Peyer's patch (tissue), 4 donors: Measurements from ENCODE around the gene ZNF441. TPM values are rescaled to one million over a fixed set of nuclear protein-coding genes. Genes with fewer than 3 reads are reported as not detected.

Experiments used
- DNase-seq, 3 donors: peaks; one replicate each; pipeline ENCODE4 v3.0.0-alpha.2; 2017 to 2019
- H3K27ac ChIP-seq, 4 donors: fragments of 200-600 bp; sonication (generic); one replicate each; pipeline ENCODE4 v1.5.1; 2016 to 2019
- H3K27me3 ChIP-seq, 2 donors: fragments of 200-600 bp; sonication (generic); one replicate each; pipeline ENCODE4 v1.5.1; 2019
- H3K36me3 ChIP-seq, 3 donors: fragments of 200-600 bp; sonication (generic); one replicate each; pipeline ENCODE4 v1.5.1; 2016 to 2019
- H3K4me1 ChIP-seq, 4 donors: fragments of 200-600 bp; sonication (generic); one replicate each; pipeline ENCODE4 v1.5.1; 2016 to 2019
- H3K4me3 ChIP-seq, 4 donors: fragments of 200-600 bp; sonication (generic); 1 replicate in 3 of 4; 2 replicates in 1 of 4; pipeline ENCODE4 v1.5.1; 2016 to 2019; ENCODE audit warnings: mild to moderate bottlenecking in 1 of 4
- H3K9me3 ChIP-seq, 4 donors: fragments of 200-600 bp; sonication (generic); one replicate each; pipeline ENCODE4 v1.5.1; 2016 to 2019; ENCODE audit warnings: mild to moderate bottlenecking in 1 of 4
- CTCF ChIP-seq, 6 experiments: fragments of 450-650 bp in 4 of 6; fragments of 200-600 bp in 2 of 6; sonication (generic) in 1 of 6; IDR thresholded peaks; one replicate each; pipeline ENCODE4 v1.5.1; 2017 to 2019; ENCODE audit warnings: antibody characterized with exemption in 6 of 6, mild to moderate bottlenecking in 3 of 6, moderate library complexity in 1 of 6
- POLR2A ChIP-seq, 2 donors: fragments of 450-650 bp; IDR thresholded peaks; one replicate each; pipeline ENCODE4 v1.5.1; 2017; ENCODE audit warnings: antibody characterized with exemption in 2 of 2, mild to moderate bottlenecking in 2 of 2, moderate library complexity in 2 of 2
- total RNA-seq, 4 donors: library from RNA; depleted of rRNA; stranded (reverse); fragments of >200 nt; gene quantifications; one replicate each; pipeline ENCODE4 v1.1.0, GENCODE V29; 2016

Gene ZNF441
- 10 to 100 TPM in 3 of 4 donors, 1 to 10 TPM in 1; 6.8 to 37.1 (median 12.5) TPM for total RNA-seq

GRCh38 chr19:11766597-11767591 is at the start of gene ZNF441:
TSS of gene ZNF441 (plus strand) at chr19:11767000. CDS start at chr19:11767194, 194 bp downstream.
- H3K27ac ChIP-seq = peak within 1 kb of the TSS; percentile 90 to 98 (median 92)

GRCh38 chr19:11721681-11722080 is 45.1 kb upstream of the ZNF441 start:
- Histone ChIP-seq H3K4me3 (no peak overlapping the region), H3K27me3 (no peaks in the 10 kb centered on the region), H3K9me3 (peaks cover 0 to 35% (median 10%) of the 10 kb centered on the region in 4 donors), H3K36me3 (peaks cover 0 to 57% (median 12%) of the 10 kb centered on the region in 3 donors), H3K4me1 (no peaks in the 10 kb centered on the region), H3K27ac (no peak overlapping the region)
- DNase-seq = no peak
- TF ChIP-seq POLR2A (IDR thresholded peaks at IDR 0.05) (no peak), CTCF (IDR thresholded peaks at IDR 0.05) (no peak)

More at GRCh38 chr19:11766597-11767591, at the start of gene ZNF441:
- Histone ChIP-seq H3K27me3 (no peaks in the 10 kb centered on the region), H3K4me3 (peak within 1 kb of the TSS; percentile 83 to 93 (median 86)), H3K36me3 (no peaks in the 10 kb centered on the region), H3K4me1 (peaks cover 0 to 14% (median 6%) of the 10 kb centered on the region in 4 donors), H3K9me3 (peaks cover 0 to 5% (median 0%) of the 10 kb centered on the region in 4 donors)
- peak; percentile 77 to 84 for TF ChIP-seq POLR2A (IDR thresholded peaks at IDR 0.05)
- peak in 2 of 6 experiments; percentile 3 to 7 for TF ChIP-seq CTCF (IDR thresholded peaks at IDR 0.05)
- DNase-seq = peak; percentile 99

- H3K27ac ChIP-seq = no peak overlapping the region
- H3K27me3 ChIP-seq = no peaks in the 10 kb centered on the region
- H3K36me3 ChIP-seq = peaks cover 0 to 59% (median 12%) of the 10 kb centered on the region in 3 donors
- peaks cover 0 to 35% (median 10%) of the 10 kb centered on the region in 4 donors for H3K9me3 ChIP-seq
- DNase-seq = no peak
- H3K4me1 ChIP-seq = no peaks in the 10 kb centered on the region
- H3K4me3 ChIP-seq = no peak overlapping the region
- TF ChIP-seq POLR2A (IDR thresholded peaks at IDR 0.05) = no peak
- TF ChIP-seq CTCF (IDR thresholded peaks at IDR 0.05) = no peak
Measured at GRCh38 chr19:11722414-11722813, 44.4 kb upstream of the ZNF441 start.

DNA sequence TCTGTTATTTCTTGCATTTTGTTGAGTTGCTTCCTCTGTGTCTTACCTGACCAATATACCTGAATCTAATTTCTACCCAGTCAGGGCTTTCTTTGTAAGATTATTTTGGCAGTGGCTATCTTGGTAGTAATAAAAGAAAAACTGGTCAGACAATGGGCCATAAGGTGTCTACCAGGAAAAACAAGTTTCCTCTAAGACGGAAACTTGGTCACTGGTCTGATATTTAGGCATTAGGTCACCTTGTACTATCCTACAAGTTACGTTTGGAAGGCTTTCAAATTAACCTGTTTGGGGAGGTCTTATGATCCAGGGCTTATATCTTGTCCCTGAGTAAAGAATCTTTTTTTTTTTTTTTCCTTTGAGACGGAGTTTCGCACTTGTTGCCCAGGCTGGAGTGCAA is 37.2 kb upstream of the ZNF441 start:
- H3K27me3 ChIP-seq = no peaks in the 10 kb centered on the region
- TF ChIP-seq POLR2A (IDR thresholded peaks at IDR 0.05) = no peak
- no peaks in the 10 kb centered on the region for H3K4me1 ChIP-seq
- H3K4me3 ChIP-seq = no peak overlapping the region
- H3K27ac ChIP-seq = no peak overlapping the region
- DNase-seq = no peak
- peaks cover 0 to 4% (median 0%) of the 10 kb centered on the region in 4 donors for H3K9me3 ChIP-seq
- peaks cover 0 to 29% (median 4%) of the 10 kb centered on the region in 3 donors for H3K36me3 ChIP-seq

DNA sequence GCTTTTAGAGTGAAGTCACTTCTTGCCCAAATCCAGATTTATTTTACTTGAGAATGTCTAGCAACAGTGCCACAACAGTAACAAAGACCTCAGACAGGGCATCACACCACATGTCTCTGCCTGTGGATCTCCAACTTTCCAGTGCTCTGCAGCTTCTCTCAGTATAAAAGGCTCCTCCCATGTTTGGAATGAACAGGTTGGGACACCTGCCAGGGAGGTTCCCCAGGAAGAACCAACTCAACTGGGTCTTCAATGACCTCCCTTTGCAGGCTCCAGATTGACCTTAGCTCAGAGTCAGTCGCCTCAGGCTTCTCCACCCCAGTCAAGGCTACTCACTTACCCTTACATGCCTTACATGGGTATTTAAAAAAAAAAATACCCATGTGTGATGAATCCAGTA is 31.4 kb upstream of the ZNF441 start:
- peaks cover 0 to 7% (median 0%) of the 10 kb centered on the region in 3 donors for H3K36me3 ChIP-seq
- H3K27me3 ChIP-seq = no peaks in the 10 kb centered on the region
- TF ChIP-seq CTCF (IDR thresholded peaks at IDR 0.05) (no peak), POLR2A (IDR thresholded peaks at IDR 0.05) (no peak)
- H3K27ac ChIP-seq = no peak overlapping the region
- DNase-seq = no peak
- H3K9me3 ChIP-seq = no peaks in the 10 kb centered on the region
- H3K4me1 ChIP-seq = peaks cover 0 to 10% (median 3%) of the 10 kb centered on the region in 4 donors
- H3K4me3 ChIP-seq = no peak overlapping the region

GRCh38 chr19:11736696-11737095 is 30.1 kb upstream of the ZNF441 start:
- Histone ChIP-seq H3K4me1 (peaks cover 0 to 10% (median 3%) of the 10 kb centered on the region in 4 donors), H3K27ac (no peak overlapping the region), H3K4me3 (no peak overlapping the region), H3K27me3 (no peaks in the 10 kb centered on the region), H3K36me3 (no peaks in the 10 kb centered on the region), H3K9me3 (no peaks in the 10 kb centered on the region)
- DNase-seq = peak in 1 of 3 donors; percentile 50
- no peak for TF ChIP-seq POLR2A (IDR thresholded peaks at IDR 0.05)
- no peak for TF ChIP-seq CTCF (IDR thresholded peaks at IDR 0.05)
